Upper lobe of left lung (tissue), 4 donors: ENCODE results near the gene RIPK4.

Experiments
- CTCF ChIP-seq, 6 experiments: fragments of 450-650 bp in 4 of 6; fragments of 200-600 bp in 2 of 6; sonication (generic) in 2 of 6; IDR thresholded peaks; one replicate each; pipeline ENCODE4 v1.5.1; 2016 to 2019; ENCODE audit warnings: antibody characterized with exemption in 6 of 6
- POLR2AphosphoS5 ChIP-seq, 2 donors: sonication (generic); formaldehyde crosslinking; IDR thresholded peaks; one replicate each; pipeline ENCODE4 v1.5.1; 2017; ENCODE audit warnings: antibody characterized with exemption in 2 of 2

GRCh38 chr21:41775149-41775472 lies 8.3 kb upstream of the RIPK4 start:
- TF ChIP-seq POLR2AphosphoS5 (IDR thresholded peaks at IDR 0.05): no peak
- no peak for TF ChIP-seq CTCF (IDR thresholded peaks at IDR 0.05)
